NCI-H1417 treated with DMSO at 0.1 percent for 48 hours (cell line): ENCODE data around the gene RSPH3.

Source experiments
- DNase-seq: peaks from one replicate; lab custom pipeline; 2025; lab: John Stamatoyannopoulos, UW

The RSPH3 gene

GRCh38 chr6:158933079-158933595 is 66.9 kb downstream of the RSPH3 start:
- no peak for DNase-seq

- no peak for DNase-seq
Observed at GRCh38 chr6:158928068-158928467, 71.9 kb downstream of the RSPH3 start.

- DNase-seq: no peak
Observed at GRCh38 chr6:158926414-158926813, 73.6 kb downstream of the RSPH3 start.

GRCh38 chr6:158924499-158925455 is 75.2 kb downstream of the RSPH3 start:
- no peak for DNase-seq

DNA sequence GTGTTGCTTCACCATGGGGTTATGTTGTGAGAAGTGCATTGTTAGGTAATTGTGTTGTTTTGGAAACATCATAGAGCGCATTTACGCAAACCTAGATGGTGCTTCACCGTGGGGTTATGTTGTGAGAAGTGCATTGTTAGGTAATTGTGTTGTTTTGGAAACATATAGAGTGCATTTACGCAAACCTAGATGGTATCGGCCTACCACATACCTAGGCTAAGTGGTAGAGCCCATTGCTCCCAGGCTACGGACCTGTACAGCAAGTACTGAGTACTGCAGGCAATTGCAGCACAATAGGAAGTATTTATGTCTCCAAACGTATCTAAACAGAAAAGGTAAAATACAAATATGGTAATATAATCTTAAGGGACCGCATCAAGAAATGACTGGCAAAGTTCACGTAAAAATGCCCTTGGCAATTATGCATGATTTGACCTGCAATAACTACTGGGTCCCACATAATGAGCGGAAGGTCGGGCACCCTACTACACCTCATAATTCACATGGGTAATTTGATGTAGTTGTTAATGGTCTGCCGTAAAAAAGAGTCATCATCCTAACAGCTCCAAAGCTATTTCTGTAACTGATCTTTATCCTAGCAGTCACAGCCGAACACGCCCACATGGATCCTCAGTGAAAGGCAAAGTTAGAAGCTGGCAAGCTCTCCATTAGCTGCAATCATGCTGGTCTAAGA is 76.0 kb downstream of the RSPH3 start:
- DNase-seq: no peak
